Calu3 (cell line): Measurements from ENCODE around the gene FMNL1. TPM values are rescaled to one million over a fixed set of nuclear protein-coding genes. Genes with fewer than 3 reads are reported as not detected.

Experiments
- BruUV-seq: library from RNA; stranded (reverse); fragments of 400-500 nt; replicated peaks from 2 replicates; lab custom pipeline; 2021; lab: Mats Ljungman, UMichigan
- CTCF ChIA-PET: fragments of 300-600 bp; sonication (Branson Sonifier 250); formaldehyde crosslinking; loops from one replicate; lab custom pipeline; 2022; ENCODE audit warnings: antibody characterized with exemption; lab: Charles Lee
- DNase-seq: peaks from one replicate; pipeline ENCODE4 v3.0.0; 2022
- H3K27ac Mint-ChIP-seq: one replicate; pipeline ENCODE4 v1.8.0; 2022; ENCODE audit warnings: mixed read lengths; ENCODE audit not compliant: unreplicated experiment
- H3K27me3 Mint-ChIP-seq: one replicate; pipeline ENCODE4 v1.8.0; 2022; ENCODE audit warnings: mixed read lengths; ENCODE audit not compliant: unreplicated experiment
- H3K36me3 Mint-ChIP-seq: one replicate; pipeline ENCODE4 v1.8.0; 2022; ENCODE audit warnings: mild to moderate bottlenecking, moderate library complexity, mixed read lengths; ENCODE audit not compliant: insufficient read depth, unreplicated experiment
- H3K4me1 Mint-ChIP-seq: one replicate; pipeline ENCODE4 v1.8.0; 2022; ENCODE audit warnings: mild to moderate bottlenecking, low read depth, mixed read lengths; ENCODE audit not compliant: unreplicated experiment
- H3K4me3 Mint-ChIP-seq: one replicate; pipeline ENCODE4 v1.8.0; 2022; ENCODE audit warnings: mild to moderate bottlenecking, low read depth, moderate library complexity, mixed read lengths; ENCODE audit not compliant: unreplicated experiment
- H3K9me3 Mint-ChIP-seq: one replicate; pipeline ENCODE4 v1.8.0; 2022; ENCODE audit warnings: low read depth, mixed read lengths; ENCODE audit not compliant: unreplicated experiment
- CTCF ChIP-seq: fragments of 200-600 bp; IDR thresholded peaks from one replicate; pipeline ENCODE4 v1.8.0; 2022; ENCODE audit warnings: antibody characterized with exemption; ENCODE audit not compliant: unreplicated experiment
- intact Hi-C: fragments of 100-400 bp; cut with micrococcal nuclease; formaldehyde crosslinking; loops from one replicate; pipeline ENCODE4 v1.10.0; 2022; ENCODE audit not compliant: unreplicated experiment
- total RNA-seq: library from RNA; stranded (reverse); gene quantifications from 2 replicates; pipeline ENCODE4 v1.2.3, GENCODE V29; 2022

The FMNL1 gene
- total RNA-seq, 1 experiment from 2014 or later = 9.6 TPM

- H3K4me1 Mint-ChIP-seq = peaks cover 6% of the 10 kb centered on the region
- no peak overlapping the region for H3K4me3 Mint-ChIP-seq
- H3K27me3 Mint-ChIP-seq = no peaks in the 10 kb centered on the region
- intact Hi-C loops = no loop called here
- peaks cover 64% of the 10 kb centered on the region for H3K36me3 Mint-ChIP-seq
- TF ChIP-seq CTCF = no peak
- CTCF ChIA-PET = interaction anchor here (1.5 kb wide), 1 partner anchor 131 kb away, joined by 4 read pairs; the partner anchor contains the start of gene ACBD4
- no TSS peak for BruUV-seq
- H3K27ac Mint-ChIP-seq = peak overlapping the region; percentile 25
- no peak for DNase-seq
- no peaks in the 10 kb centered on the region for H3K9me3 Mint-ChIP-seq
Measured at GRCh38 chr17:45266372-45266926, 44.8 kb downstream of the FMNL1 start.

- CTCF ChIA-PET = no interaction called here
- Mint-ChIP-seq H3K4me1 (peaks cover 6% of the 10 kb centered on the region), H3K27me3 (no peaks in the 10 kb centered on the region), H3K27ac (peak overlapping the region; percentile 25), H3K36me3 (peaks cover 75% of the 10 kb centered on the region), H3K4me3 (no peak overlapping the region), H3K9me3 (no peaks in the 10 kb centered on the region)
- BruUV-seq = no TSS peak
- no peak for TF ChIP-seq CTCF
- intact Hi-C loops = no loop called here
- DNase-seq = no peak
Measured at GRCh38 chr17:45267436-45268055, 45.9 kb downstream of the FMNL1 start.

GRCh38 chr17:45269912-45270311 lies 48.2 kb downstream of the FMNL1 start:
- BruUV-seq = no TSS peak
- Mint-ChIP-seq H3K4me1 (peaks cover 6% of the 10 kb centered on the region), H3K9me3 (no peaks in the 10 kb centered on the region), H3K36me3 (peaks cover 80% of the 10 kb centered on the region), H3K27me3 (no peaks in the 10 kb centered on the region), H3K27ac (no peak overlapping the region), H3K4me3 (no peak overlapping the region)
- DNase-seq = no peak
- intact Hi-C loops = no loop called here
- CTCF ChIA-PET = interaction anchor here (0.6 to 0.9 kb wide), 2 partner anchors 43 to 102 kb away, joined by 3 read pairs; no protein-coding TSS in a partner anchor
- TF ChIP-seq CTCF = no peak

- peak; percentile 49 for DNase-seq
- H3K4me3 Mint-ChIP-seq = no peak overlapping the region
- H3K4me1 Mint-ChIP-seq = peaks cover 3% of the 10 kb centered on the region
- H3K27ac Mint-ChIP-seq = no peak overlapping the region
- intact Hi-C loops = no loop called here
- no TSS peak for BruUV-seq
- H3K9me3 Mint-ChIP-seq = no peaks in the 10 kb centered on the region
- peaks cover 84% of the 10 kb centered on the region for H3K36me3 Mint-ChIP-seq
- TF ChIP-seq CTCF = peak; percentile 64
- CTCF ChIA-PET = no interaction called here
- no peaks in the 10 kb centered on the region for H3K27me3 Mint-ChIP-seq
Measured at GRCh38 chr17:45270828-45271418, 49.2 kb downstream of the FMNL1 start.
